Stomach (tissue), 4 donors: ENCODE results near the gene DNASE1L2.

Source experiments
- CTCF ChIP-seq, 7 experiments: fragments of 450-650 bp in 4 of 7; fragments of 200-600 bp in 3 of 7; sonication (generic) in 3 of 7; IDR thresholded peaks; one replicate each; pipeline ENCODE4 v1.5.1; 2016 to 2019; ENCODE audit warnings: antibody characterized with exemption in 7 of 7, control low read depth in 2 of 7, mild to moderate bottlenecking in 1 of 7
- POLR2AphosphoS5 ChIP-seq, 3 donors: sonication (generic); formaldehyde crosslinking; IDR thresholded peaks; one replicate each; pipeline ENCODE4 v1.6.1; 2016; ENCODE audit warnings: antibody characterized with exemption in 3 of 3

- TF ChIP-seq CTCF (IDR thresholded peaks at IDR 0.05) = no peak
- no peak for TF ChIP-seq POLR2AphosphoS5 (IDR thresholded peaks at IDR 0.05)
These were observed 49.7 kb upstream of the DNASE1L2 start for GRCh38 chr16:2186505-2186904.
